ENCODE data around the gene MEF2A.

- TF ChIP-seq CTCF (conservative IDR thresholded peaks at IDR 0.05 in 1 of 2, IDR thresholded peaks at IDR 0.05 in 1 of 2; ENCODE audit: extremely low read depth in 1 of 2, insufficient read depth in 1 of 2, low read depth in 1 of 2, low read length in 2 of 2) (no peak), EZH2 (IDR thresholded peaks at IDR 0.05; ENCODE audit: borderline replicate concordance, low read length) (no peak)
Measured at GRCh38 chr15:99542828-99543227, 23.0 kb upstream of the MEF2A start.

All from mammary epithelial cell (primary cell).